ENCODE data around the gene SRBD1. TPM values are rescaled to one million over a fixed set of nuclear protein-coding genes. Genes with fewer than 3 reads are reported as not detected.

The SRBD1 gene
- total RNA-seq, 6 experiments from 2014 or later = 7.4 to 14.1 (median 9.4) TPM

GRCh38 chr2:45399040-45399784 is 211.9 kb downstream of the SRBD1 start:
- Histone ChIP-seq H3K4me1 (no peaks in the 10 kb centered on the region), H3K27me3 (no peaks in the 10 kb centered on the region), H3K27ac (no peak overlapping the region), H3K9me3 (no peaks in the 10 kb centered on the region), H3K36me3 (no peaks in the 10 kb centered on the region), H3K4me3 (no peak overlapping the region)
- DNase-seq (no peak), ATAC-seq (no peak)
- intact Hi-C loops (cut with DNase I) = no loop called here
- 100% methylated on average over 3 of the region's 3 CpGs for WGBS (ENCODE audit: insufficient coverage, low coverage, low lambda C conversion rate, missing lambda C conversion rate)
- TF ChIP-seq CTCF (IDR thresholded peaks at IDR 0.05) = no peak
- TF ChIP-seq POLR2A (IDR thresholded peaks at IDR 0.05) = no peak

- no peak overlapping the region for H3K4me3 ChIP-seq
- no peaks in the 10 kb centered on the region for H3K4me1 ChIP-seq
- intact Hi-C loops (cut with DNase I) = no loop called here
- H3K9me3 ChIP-seq = no peaks in the 10 kb centered on the region
- H3K36me3 ChIP-seq = no peaks in the 10 kb centered on the region
- WGBS (ENCODE audit: insufficient coverage, low coverage, low lambda C conversion rate, missing lambda C conversion rate) = 73% methylated on average over 1 of the region's 1 CpG
- no peak overlapping the region for H3K27ac ChIP-seq
- no peak for TF ChIP-seq CTCF (IDR thresholded peaks at IDR 0.05)
- TF ChIP-seq POLR2A (IDR thresholded peaks at IDR 0.05) = no peak
- DNase-seq (no peak), ATAC-seq (no peak)
- no peaks in the 10 kb centered on the region for H3K27me3 ChIP-seq
Measured at GRCh38 chr2:45397292-45397691, 213.8 kb downstream of the SRBD1 start.

- ATAC-seq (no peak), DNase-seq (no peak)
- H3K4me3 ChIP-seq = no peak overlapping the region
- no peaks in the 10 kb centered on the region for H3K4me1 ChIP-seq
- intact Hi-C loops (cut with DNase I) = no loop called here
- H3K27me3 ChIP-seq = no peaks in the 10 kb centered on the region
- 100% methylated on average over 1 of the region's 1 CpG for WGBS (ENCODE audit: insufficient coverage, low coverage, low lambda C conversion rate, missing lambda C conversion rate)
- H3K36me3 ChIP-seq = no peaks in the 10 kb centered on the region
- no peak overlapping the region for H3K27ac ChIP-seq
- H3K9me3 ChIP-seq = no peaks in the 10 kb centered on the region
- no peak for TF ChIP-seq POLR2A (IDR thresholded peaks at IDR 0.05)
- TF ChIP-seq CTCF (IDR thresholded peaks at IDR 0.05) = no peak
Measured at GRCh38 chr2:45396671-45397070, 214.4 kb downstream of the SRBD1 start.

GRCh38 chr2:45394842-45395241 is 216.2 kb downstream of the SRBD1 start:
- Histone ChIP-seq H3K4me3 (no peak overlapping the region), H3K9me3 (no peaks in the 10 kb centered on the region), H3K27ac (no peak overlapping the region), H3K27me3 (no peaks in the 10 kb centered on the region), H3K36me3 (no peaks in the 10 kb centered on the region), H3K4me1 (no peaks in the 10 kb centered on the region)
- TF ChIP-seq POLR2A (IDR thresholded peaks at IDR 0.05) (no peak), CTCF (IDR thresholded peaks at IDR 0.05) (no peak)
- intact Hi-C loops (cut with DNase I) = no loop called here
- no peak for DNase-seq
- WGBS (ENCODE audit: insufficient coverage, low coverage, low lambda C conversion rate, missing lambda C conversion rate) = 83% methylated on average over 7 of the region's 8 CpGs
- ATAC-seq = no peak

GRCh38 chr2:45394216-45394615 is 216.9 kb downstream of the SRBD1 start:
- no peak for ATAC-seq
- Histone ChIP-seq H3K27ac (no peak overlapping the region), H3K27me3 (no peaks in the 10 kb centered on the region), H3K4me1 (no peaks in the 10 kb centered on the region), H3K36me3 (no peaks in the 10 kb centered on the region), H3K4me3 (no peak overlapping the region), H3K9me3 (no peaks in the 10 kb centered on the region)
- no peak for TF ChIP-seq POLR2A (IDR thresholded peaks at IDR 0.05)
- intact Hi-C loops (cut with DNase I) = no loop called here
- no peak for DNase-seq
